PFSK-1 (cell line): Measurements from ENCODE around the gene MAD1L1.

Experiments
- POLR2AphosphoS5 ChIP-seq: IDR thresholded peaks from 2 replicates; pipeline ENCODE4 v1.6.1; 2012; ENCODE audit warnings: low read depth, mild to moderate bottlenecking, control low read depth, low read length, moderate library complexity
- REST ChIP-seq, 2 experiments: IDR thresholded peaks; 2 replicates each; pipeline versions ENCODE4 v1.6.1 to v1.8.0; 2011 to 2012; ENCODE audit warnings: low read depth in 2 of 2, low read length in 2 of 2, control low read depth in 1 of 2, inconsistent platforms in 1 of 2, mild to moderate bottlenecking in 1 of 2, moderate library complexity in 1 of 2; ENCODE audit not compliant: insufficient read depth in 1 of 2
- SIN3A ChIP-seq: IDR thresholded peaks from 2 replicates; pipeline ENCODE4 v1.6.1; 2012; ENCODE audit warnings: mild to moderate bottlenecking, low read length, moderate library complexity, borderline replicate concordance; ENCODE audit not compliant: insufficient read depth
- TAF1 ChIP-seq: IDR thresholded peaks from 2 replicates; pipeline ENCODE4 v1.6.1; 2012; ENCODE audit warnings: low read length, control low read depth, borderline replicate concordance; ENCODE audit not compliant: insufficient read depth

GRCh38 chr7:1922071-1922869, 310.5 kb downstream of the MAD1L1 start:
- TF ChIP-seq TAF1 (no peak), POLR2AphosphoS5 (no peak), REST (IDR thresholded peaks at IDR 0.05; ENCODE audit: insufficient read depth in 1 of 2, low read depth in 2 of 2, low read length in 2 of 2) (no peak), SIN3A (no peak)
